Left kidney (tissue), 2 donors: Measurements from ENCODE around the gene MEGF6. TPM values are rescaled to one million over a fixed set of nuclear protein-coding genes. Genes with fewer than 3 reads are reported as not detected.
A peak's percentile ranks its signal among the peaks of the same experiment; 100 is the strongest.

Source experiments
- DNase-seq: peaks from one replicate; pipeline ENCODE4 v3.0.0-alpha.2; 2013
- polyA plus RNA-seq: library from polyadenylated mRNA; unstranded; fragments of 120-200 nt; gene quantifications from one replicate; pipeline ENCODE4 v1.2.1, GENCODE V29; 2013; ENCODE audit not compliant: insufficient read length

Gene MEGF6
- polyA plus RNA-seq, 1 donor: 8.6 TPM

DNA sequence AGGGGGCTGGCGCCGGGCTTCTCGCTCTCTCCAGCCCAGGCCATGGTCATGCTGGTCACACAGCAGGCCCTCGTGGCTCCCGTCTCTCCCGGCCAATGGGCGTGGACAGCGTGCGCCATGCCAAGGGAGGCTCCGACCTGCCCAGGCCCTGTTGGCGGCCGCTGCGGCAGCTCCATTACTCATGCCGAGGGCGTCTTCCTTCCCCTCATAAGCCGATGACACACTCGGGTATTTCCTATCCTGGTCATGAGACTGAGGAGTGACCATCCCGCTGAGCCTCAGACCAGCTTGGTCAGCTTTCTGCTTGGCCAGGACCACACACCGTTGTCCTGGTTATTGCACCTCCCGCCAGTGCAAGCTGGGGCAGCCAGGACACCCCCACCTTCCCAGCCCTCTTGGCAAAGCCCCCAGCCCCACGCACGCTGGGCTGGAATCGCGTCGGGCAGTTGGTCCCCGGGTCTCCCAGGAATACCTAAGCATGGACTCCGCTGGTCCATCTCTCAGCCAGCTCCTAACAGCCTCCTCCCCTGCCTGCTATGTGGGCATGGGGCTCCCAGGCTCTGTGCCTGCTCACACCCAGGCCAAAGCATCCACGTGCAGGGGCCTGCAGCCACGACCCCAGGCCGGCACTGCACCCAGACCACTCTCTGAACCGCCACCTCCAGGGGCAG, 107.0 kb downstream of the MEGF6 start:
- DNase-seq: no peak

DNA sequence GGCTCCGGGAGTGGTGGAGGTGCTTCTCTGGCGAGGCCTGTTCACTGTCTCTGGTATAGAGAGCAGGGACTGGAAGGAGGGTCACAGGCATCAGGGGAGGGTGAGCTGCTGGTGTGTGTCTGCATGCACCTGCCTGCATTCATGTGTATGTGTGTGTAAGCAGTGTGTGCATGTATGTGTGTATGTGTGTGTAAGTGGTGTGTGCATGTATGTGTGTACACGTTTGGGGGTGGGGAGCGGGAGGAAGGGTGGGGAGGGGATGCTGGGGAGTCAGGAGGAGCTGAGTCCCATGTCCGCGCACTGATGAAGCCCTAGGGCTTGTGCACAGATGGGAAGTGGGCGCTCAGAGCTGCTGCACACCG, 107.8 kb downstream of the MEGF6 start:
- no peak for DNase-seq

DNA sequence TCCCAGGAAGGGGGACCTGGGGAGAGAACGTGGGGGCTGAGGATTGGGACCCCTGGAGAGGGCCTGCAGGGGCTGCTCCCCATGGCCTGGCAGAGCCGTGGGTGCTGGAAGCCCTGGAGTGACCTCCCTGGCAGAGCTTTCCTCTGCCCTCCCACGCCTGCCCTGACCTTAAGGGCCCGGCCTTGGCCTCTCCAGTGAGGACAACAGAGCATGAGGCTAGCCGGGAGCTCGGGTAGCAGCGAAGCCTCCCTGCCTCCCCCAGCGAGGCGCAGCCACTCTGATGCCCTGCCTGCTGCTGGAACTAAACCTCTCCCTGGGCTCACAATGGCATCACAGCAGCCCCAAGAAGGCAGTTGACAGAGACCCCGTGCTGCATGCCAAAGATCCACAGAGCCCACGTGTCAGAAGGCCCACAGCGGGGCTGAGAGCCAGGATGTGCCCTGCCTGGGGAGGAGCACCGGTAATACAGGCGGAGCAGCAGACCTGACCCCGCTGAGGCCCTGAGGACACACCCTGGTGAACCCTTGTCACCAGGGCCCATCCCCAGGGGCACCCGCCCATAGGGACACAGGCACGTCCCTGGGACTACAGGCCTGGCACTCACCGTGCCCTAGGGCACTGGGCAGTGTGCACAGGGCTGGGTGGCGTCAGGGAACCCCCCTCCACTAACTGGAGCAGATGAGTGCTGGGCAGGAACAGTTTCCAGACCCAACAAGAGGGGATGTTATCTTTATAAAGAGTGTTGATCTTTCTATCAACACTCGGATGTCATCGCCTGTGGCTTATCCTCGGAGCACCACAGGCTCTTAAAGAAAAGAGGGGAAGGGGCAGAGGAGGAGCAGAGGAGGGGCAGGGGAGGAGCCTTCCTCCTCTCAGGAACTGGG, 108.4 kb downstream of the MEGF6 start:
- DNase-seq: no peak

DNA sequence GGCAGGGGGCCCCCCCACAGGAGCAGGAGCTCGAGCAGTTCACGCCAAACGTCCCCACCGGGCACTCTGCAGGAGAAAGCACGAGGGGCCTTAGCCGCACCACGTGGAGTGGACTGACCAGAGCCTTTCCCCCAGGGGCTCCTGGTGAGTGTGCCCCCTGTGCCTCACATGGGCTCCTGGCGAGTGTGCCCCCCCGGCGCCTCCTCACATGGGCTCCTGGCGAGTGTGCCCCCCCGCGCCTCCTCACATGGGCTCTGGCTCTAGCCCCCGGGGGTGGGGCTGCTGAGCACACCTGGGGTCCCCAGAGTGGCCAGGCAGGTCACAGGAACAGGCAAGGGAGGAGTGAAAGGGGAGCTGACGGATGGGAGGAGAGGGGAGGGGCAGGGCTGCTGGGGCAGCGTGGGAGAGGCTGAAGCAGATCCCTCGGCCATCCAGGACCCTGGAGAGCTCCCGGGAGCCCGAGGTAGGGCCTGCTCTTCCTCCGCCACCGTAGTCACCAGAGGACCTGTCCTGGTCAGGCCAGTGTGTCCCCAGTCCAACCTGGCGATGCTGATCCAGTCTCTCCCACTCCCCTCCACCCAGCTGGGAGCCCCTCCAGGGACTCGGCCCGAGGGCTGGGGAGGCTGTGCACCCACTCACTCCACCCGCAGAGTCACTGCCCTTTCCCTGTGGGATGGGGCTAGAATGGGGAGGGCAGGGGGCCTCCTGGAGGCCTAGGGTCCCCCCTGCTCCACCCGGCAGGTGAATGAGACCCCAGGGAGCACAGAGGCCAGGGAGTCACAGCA, 109.3 kb downstream of the MEGF6 start:
- DNase-seq: peak; percentile 86

DNA sequence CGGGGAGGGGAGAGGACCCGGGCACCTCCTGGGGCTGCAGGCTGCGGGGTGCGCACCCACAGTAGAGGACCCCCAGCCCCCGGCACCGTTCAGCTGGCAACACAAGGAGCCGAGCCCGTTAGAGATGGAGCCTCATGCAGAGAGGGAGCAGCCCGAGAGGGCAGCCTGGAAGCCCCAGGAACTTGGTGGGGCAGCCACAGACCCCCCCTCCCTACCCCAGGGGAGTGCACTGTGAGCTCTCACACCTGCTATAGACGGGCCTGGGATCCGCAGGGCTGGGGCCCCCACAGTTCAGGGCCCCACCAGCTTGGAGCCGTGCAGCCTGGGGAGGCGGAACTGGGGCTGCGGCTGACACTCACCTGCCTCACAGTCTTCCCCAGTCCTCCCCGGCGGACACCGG, 109.9 kb downstream of the MEGF6 start:
- no peak for DNase-seq

DNA sequence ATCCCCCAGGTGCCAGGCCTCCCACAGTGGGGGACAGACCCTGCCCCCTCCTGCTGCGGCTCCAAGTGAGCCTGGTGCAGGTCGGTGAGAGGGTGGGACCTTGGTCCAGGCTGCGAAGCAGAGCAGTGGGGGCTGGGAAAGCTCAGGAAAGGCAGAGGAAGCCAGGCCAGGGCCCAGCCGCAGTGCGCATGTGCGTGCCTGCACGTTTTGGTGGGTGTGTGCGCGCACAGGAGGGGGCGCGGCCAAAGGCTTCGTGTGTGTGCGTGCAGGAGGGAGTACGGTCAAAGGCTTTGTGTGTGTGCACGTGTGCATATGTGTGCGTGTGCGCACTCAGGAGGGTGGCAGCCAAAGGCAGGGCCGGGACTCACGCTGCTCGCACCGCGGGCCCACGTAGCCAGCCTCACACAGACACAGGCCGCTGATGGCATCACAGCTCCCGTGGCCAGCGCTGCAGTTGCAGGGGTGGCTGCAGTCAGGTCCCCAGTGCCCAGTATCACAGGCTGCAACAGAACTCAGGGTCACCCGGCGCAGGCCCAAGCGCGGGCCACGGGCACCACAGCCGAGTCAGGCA, 111.0 kb downstream of the MEGF6 start:
- no peak for DNase-seq

DNA sequence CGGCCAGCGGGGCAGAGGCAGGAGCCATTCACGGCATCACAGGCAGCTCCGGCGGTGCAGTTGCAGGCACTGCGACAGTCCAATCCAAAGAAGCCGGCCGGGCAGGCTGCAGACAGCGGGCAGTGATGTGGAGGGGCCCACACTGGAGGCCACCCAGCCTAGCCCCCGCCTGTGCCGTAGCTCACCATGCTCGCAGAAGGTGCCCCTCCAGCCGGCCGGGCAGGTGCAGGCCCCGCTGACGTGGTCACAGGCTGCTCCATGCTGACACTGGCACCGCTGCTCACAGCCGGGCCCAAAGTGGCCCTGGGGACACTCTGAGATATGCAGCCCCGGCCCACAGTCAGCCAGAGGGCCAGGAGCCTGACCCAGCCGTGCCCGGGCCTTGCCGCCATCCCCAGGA, 111.7 kb downstream of the MEGF6 start:
- DNase-seq: no peak

DNA sequence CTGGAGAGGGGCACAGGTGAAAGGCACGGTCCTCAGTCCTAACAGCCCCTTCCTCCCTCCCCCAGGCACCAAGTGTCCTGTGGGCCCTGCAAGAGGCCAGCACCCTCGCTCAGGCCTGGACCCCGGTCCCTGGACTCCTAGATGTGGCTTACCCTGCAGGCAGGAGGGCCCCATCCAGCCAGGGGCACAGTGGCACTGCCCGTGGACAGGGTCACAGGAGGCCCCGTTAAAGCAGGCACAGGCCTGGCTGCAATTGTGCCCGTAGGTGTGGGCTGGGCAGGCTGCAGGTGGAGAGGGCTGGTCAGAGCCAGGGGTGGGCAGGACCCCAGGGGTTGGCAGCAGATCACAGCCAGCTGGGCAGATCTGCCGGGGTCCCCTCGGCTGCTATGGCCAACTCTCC, 112.3 kb downstream of the MEGF6 start:
- DNase-seq: no peak

DNA sequence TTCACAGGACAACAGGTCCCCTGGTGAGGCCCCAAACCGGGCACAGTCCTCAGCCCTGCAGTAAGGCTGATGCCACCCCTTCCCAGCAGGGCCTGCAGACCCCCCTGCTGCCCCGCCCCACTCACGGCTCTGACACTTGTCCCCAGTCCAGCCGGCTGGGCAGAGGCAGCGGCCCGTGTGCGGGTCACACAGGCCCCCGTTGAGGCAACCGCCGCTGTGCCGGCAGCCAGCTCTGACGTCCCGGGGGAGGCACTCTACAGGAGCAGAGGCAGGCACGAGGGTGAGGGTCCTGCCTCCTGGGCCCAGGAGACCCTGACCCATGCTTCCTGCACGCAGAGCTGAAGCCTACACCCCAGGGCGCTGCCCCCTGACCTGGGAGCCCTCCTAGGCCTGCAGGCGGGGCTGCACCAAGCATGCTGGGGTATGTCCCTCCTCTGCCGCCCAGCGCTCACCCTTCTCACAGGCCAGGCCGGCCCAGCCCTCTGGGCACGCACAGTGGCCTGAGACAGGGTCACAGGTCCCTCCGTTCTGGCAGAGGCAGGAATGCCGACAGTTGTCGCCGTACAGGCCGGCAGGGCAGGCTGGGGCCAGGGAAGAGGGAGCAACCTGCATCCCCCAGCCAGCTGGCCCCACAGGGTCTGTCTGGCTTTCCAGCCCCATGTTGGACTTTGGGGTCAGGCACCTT, 112.9 kb downstream of the MEGF6 start:
- DNase-seq: no peak

DNA sequence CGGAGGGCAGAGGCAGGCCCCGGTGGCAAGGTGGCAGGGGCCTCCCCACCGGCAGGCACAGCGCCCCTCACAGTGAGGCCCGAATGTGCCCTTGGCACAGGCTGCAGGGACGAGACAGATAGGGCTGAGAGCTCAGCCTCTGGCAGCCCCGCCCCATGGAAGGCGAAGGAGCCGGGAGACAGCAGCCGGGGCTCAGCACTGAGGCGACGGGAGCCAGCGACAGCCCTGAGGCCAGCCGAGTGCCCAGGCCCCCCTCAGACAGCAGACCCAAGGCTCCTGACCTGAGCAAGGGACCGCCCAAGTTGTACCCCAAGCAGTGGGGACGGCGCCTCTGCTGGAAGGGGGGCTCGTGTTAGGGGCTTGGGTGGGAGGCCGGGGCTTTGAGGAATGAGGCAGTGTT, 113.8 kb downstream of the MEGF6 start:
- DNase-seq: no peak

DNA sequence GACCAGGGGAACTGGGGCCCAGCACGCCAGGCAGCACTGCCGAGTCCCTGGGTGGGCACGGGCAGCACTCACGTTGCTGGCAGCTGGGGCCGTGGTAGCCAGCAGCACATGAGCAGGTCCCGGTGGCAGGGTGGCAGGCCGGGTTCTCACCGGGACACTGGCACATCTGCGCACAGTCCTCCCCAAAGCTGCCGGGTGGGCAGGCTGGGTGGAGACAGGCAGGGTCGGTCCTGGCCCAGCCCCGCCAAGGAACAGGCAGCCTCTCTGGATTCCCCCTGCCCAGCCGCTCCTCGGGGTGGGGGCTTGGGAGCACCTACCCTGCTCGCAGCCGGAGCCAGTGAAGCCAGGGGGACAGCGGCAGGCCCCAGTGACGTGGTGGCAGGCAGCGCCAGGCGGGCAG, 114.4 kb downstream of the MEGF6 start:
- DNase-seq: no peak

DNA sequence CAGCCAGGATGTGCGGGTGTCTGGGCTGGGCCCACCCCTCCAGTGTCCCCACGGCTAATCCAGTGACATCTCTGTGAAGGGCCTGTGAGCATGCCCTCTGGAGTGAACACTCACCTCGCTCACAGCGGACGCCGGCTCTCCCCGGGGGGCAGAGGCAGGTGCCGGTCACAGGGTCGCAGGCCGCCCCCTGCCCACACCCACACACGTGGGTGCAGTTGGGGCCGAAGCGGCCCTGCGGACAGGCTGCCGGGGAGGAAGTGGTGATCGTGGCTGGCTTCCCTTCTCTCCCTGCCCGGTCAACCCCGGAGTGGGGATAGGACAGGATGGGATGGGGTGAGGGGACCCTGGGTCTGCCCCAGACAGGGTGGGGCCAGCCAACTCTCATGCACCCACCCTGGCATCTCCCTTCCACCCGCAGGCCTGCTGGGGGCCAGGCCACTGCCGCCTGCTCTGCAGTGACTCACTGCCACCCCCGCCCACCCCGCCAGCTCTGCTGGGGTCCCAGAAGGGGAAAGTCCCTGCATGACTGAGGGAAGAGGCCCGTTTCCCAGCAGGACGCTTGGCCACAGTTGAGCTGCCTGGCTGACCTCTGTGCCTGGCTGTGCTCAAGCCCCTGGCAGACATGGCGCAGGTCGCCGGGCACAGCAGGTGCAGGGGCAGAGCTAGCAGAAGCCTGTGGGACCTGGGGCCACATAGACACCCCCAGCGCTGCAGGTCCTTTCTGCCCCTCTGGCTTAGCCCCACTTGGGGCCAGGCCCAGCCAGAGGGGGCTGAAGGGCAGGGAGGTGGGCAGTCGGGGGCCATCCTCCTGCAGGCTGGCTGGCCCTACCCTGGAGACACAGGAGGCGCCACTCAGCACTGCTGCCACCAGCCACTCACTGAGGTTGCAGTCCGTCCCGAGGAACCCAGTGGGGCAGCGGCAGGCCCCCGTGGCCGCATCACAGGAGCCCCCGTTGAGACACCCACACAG, 115.2 kb downstream of the MEGF6 start:
- DNase-seq: no peak

DNA sequence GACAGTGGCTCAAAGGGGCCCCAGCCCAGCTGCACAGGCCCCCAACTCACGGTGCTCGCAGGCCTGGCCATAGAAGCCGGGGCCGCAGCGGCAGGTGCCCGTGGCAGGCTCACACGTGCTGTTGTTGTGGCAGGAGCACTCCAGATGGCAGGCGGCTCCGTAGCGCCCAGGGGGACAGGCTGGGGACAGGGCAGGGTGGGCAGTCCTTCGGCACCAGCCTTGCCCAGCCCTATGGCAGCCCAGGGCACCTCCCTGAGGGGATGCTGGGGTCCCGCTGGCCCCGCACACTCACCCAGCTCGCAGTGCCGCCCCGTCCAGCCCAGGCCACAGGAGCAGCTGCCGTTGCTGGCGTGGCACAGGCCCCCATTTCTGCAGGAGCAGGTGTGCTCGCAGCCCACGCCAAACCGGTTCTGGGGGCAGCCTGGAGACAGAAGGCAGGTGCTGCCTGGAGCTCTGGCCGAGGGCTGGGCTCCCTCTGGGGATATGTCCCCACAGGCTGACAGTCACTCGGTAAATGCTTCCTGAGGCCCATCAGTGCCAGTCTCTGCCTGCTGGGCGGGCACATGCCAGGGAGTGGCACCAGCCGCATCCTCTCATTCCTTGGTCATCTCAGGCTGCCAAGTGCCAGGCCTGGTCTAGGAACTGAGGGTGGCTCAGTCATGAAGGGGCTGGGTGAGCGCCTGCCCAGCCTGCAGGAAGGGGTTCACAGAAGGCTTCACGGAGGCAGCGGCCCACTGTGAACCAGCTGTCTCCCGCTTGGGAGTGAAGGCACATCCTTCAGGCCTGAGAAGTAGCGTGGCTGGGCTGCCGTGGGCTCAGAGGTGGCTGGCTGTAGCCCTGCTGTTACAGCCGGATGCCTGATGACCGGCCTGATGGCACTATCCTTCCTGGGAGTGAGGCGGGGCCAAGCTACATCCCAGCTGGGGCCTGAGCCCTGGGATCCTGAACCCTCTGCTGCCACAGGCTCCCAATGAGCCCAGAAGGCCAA, 116.7 kb downstream of the MEGF6 start:
- no peak for DNase-seq

DNA sequence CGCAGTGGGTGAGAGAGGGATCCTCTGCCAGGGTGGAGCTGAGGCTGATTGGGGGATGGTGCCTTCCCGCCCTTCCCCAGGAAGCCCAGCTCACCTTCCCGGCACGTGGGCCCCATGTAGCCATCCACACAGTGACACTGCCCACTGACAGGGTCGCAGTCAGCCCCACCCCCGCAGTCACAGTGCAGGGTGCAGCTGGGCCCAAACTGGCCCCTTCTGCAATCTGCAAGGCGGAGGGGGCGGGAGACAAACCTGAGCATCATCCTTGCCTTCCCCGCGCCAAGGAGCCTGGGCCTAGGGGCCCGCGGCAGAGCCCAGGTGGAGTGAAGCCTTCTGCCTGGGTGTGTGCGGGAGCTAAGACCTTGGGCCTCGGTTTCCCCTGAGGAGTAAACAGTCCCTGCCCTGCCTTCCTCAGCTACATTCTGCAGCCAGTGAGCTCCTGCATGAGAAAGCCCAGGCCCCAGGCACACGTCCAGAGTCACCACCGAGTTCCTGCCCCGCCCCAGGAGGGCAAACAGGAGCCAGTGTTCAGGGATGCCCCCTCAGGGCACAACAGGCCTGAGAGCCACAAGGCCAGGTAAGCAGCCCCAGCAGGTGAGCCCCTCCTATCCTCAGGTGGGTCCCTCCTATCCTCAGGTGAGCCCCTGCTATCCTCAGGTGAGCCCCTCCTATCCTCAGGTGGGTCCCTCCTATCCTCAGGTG, 118.6 kb downstream of the MEGF6 start:
- DNase-seq: no peak

DNA sequence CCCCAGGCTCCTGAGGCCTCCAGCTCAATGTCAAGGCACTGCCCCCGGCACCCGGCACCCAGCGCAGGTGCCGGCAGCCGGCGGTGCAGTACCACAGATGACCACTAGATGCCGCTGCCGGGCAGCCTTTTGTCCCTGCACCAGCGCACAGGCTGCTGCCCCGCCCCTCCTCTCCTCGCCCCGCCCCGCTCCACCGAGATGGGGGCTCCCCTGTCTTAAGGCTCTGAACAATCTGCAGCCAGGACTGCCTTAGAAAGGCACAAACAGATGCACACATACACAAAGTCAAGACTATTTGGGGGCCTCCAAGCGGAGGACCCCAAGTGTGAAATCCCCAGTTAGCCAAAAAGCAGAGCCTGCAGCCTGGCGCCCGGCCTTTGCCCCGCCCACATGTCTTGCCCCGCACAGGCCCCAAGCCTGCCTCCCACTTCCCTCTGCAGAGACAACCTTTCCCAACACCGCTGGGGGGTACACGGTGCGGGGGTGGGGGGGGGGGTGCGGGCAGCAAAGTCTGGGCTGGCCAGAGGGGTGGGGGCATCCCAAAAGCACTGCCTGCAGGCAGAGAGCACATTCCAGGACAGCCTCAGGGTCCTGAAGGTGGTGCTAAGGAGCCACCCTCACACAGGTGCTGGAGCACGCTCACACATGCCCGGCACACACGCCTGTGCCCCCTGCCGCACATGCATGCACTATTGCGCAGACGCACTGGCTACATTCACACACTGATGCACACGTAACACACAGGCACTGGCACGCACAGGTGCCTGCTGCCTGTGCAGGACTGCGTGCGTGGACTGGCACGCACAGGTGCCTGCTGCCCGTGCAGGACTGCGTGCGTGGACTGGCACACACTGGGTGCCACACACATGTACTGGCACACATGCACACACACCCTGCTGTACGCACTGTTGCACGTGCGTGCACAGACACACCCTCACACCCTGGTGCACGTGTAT, 119.7 kb downstream of the MEGF6 start:
- DNase-seq: peak; percentile 51

DNA sequence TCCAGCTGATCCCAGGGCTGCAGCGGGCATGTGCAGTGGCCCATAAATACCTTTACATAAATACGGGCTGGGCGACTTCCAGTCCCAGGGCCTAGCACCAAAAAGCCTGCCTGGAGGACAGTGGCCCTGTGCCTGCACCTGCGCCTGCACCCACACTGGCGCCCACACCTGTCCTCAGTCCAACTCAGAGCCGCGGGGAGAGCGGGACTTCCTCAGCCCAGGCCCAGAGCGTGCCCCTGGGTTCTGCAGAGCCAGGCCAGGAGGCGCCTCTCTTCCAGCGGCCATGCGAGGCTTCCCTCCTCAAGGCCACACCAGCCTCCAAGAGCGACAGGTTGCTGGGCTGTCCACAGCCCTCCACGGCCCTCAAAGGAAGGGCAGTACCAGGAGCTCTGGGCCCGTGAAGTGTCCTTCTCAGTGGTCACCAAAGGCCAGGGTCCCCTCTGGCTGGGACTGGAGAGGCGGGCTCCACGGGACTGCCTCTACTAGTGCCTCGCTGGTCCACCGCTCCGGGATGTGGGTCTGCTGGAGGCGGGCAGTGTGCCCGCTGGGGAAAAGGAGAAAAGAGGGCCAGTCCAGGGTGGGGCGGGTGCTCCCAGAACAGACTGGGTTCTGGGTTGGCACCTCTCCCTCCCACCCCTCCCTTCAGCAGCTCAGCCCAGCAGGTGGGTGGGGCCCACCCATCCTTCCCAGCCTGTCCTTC, 121.1 kb downstream of the MEGF6 start:
- no peak for DNase-seq

DNA sequence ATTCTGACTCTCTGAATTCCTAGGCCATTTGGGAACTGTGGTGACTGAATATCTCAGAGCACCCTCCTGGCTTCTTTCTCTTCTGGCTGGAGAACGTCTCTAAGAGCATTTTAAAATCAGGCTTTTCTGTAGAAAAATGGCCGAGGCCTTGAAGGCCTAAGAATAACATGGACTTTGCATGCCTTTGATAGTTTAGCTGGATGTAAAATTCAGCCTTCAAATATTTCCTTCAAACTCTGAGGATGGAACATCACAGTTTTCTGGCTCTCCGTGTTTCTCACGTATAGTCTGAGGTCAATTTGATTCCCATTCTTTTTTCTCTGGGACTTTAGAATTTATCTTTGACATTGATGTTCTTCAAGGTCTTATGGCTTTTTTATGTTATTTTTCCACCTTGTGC, 122.9 kb downstream of the MEGF6 start:
- no peak for DNase-seq
